Astrocyte of the hippocampus (primary cell): ENCODE results near the gene WIPI1.
"Not testable (repeated sequence)": the region's sequence is repeated elsewhere in the genome, so short reads cannot be mapped to it uniquely, and the experiment has no call there.

Experiments used
- DNase-seq: peaks from one replicate; pipeline ENCODE4 v3.0.0; 2011; ENCODE audit warnings: low read depth, low spot score

The WIPI1 gene

GRCh38 chr17:68457168-68457538 is at the start of gene WIPI1:
Gene WIPI1 (minus strand): TSS chr17:68457496. CDS start chr17:68457421, 75 bp downstream.
- no peak for DNase-seq

GRCh38 chr17:68505951-68506350 is 48.7 kb upstream of the WIPI1 start:
- no peak for DNase-seq

- DNase-seq, result no peak
Measured at GRCh38 chr17:68501074-68501473, 43.8 kb upstream of the WIPI1 start.

GRCh38 chr17:68499587-68499986 is 42.3 kb upstream of the WIPI1 start:
- DNase-seq, result no peak

- no peak for DNase-seq
Measured at GRCh38 chr17:68498479-68499326, 41.4 kb upstream of the WIPI1 start.

GRCh38 chr17:68497885-68498319 is 40.6 kb upstream of the WIPI1 start:
- no peak for DNase-seq

- no peak for DNase-seq
Measured at GRCh38 chr17:68495081-68495480, 37.8 kb upstream of the WIPI1 start.

- DNase-seq, result not testable (repeated sequence)
Measured at GRCh38 chr17:68492394-68493054, 35.2 kb upstream of the WIPI1 start.

- no peak for DNase-seq
Measured at GRCh38 chr17:68491381-68492231, 34.3 kb upstream of the WIPI1 start.

- DNase-seq, result no peak
Measured at GRCh38 chr17:68489919-68490318, 32.6 kb upstream of the WIPI1 start.

- DNase-seq, result no peak
Measured at GRCh38 chr17:68484458-68484857, 27.2 kb upstream of the WIPI1 start.

- DNase-seq, result no peak
Measured at GRCh38 chr17:68482576-68483041, 25.3 kb upstream of the WIPI1 start.

GRCh38 chr17:68480885-68481284 is 23.6 kb upstream of the WIPI1 start:
- DNase-seq, result no peak

- DNase-seq, result no peak
Measured at GRCh38 chr17:68470961-68471360, 13.7 kb upstream of the WIPI1 start.

- DNase-seq, result no peak
Measured at GRCh38 chr17:68468788-68469187, 11.5 kb upstream of the WIPI1 start.

- peak; percentile 11 for DNase-seq
Measured at GRCh38 chr17:68468334-68468733, 11.0 kb upstream of the WIPI1 start.

GRCh38 chr17:68463211-68464019 is 6.1 kb upstream of the WIPI1 start:
- DNase-seq, result no peak

GRCh38 chr17:68462381-68463210 is 5.3 kb upstream of the WIPI1 start:
- peak; percentile 87 for DNase-seq

- DNase-seq, result no peak
Measured at GRCh38 chr17:68461589-68461988, 4.3 kb upstream of the WIPI1 start.

- DNase-seq, result no peak
Measured at GRCh38 chr17:68461122-68461539, 3.8 kb upstream of the WIPI1 start.
